Pons (tissue), 1 donor: Measurements from ENCODE around the gene CDYL.

ENCODE experiments used
- DNase-seq: peaks from one replicate; pipeline ENCODE4 v3.0.0-alpha.2; 2016; ENCODE audit warnings: low spot score

CDYL gene

DNA sequence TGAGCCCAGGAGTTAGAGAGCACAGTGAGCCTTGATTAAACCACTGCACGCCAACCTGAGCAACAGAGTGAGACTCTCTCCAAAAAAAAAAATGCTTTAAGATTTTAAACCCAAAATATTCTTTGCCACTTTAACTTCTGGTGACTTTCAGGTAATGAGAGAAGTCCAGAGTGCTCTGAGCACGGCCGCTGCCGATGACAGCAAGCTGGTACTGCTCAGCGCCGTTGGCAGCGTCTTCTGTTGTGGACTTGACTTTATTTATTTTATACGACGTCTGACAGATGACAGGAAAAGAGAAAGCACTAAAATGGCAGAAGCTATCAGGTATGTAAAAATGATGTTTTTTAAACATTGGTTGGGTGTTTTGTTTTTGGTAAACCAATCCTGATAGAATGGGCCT lies 161.2 kb downstream of the CDYL start:
- DNase-seq, result no peak

DNA sequence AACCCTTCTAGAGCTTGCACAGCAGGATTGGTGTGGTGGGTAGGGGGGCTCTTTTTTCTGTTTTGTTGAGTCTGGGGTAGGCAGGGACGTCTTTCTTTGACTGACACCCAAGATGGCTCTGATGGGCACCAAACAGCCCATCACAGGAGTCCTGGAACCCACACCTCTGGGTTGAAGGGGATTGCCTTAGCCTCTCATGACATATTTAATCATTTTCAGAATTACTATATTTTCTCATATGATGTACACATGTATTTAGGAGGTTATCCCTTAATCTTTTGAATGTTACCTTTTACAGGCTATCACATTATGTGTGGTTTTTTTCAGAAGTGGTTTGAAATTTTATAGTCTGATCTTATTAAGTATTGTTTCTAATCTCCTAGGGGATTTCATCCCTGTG lies 163.0 kb downstream of the CDYL start:
- no peak for DNase-seq

DNA sequence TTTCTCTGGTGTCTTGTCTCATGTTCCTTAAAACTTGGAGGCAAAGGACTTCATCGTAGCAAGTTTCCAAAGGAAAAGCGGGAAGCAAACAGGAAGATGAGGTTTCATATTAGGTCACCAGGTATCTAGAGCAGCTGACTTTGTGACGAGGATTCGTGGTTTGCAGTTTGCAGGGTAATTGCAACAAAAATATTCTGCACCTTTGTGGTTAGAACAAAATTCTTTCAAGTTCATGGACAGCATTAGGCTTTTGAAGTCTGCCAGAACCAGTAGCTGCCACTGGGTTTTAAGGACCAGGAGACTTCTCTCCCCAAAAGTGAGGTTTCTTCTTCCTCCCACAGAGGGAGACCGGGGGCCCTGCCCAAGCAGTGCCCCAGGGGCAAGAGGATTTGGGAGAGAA lies 164.2 kb downstream of the CDYL start:
- DNase-seq, result no peak

DNA sequence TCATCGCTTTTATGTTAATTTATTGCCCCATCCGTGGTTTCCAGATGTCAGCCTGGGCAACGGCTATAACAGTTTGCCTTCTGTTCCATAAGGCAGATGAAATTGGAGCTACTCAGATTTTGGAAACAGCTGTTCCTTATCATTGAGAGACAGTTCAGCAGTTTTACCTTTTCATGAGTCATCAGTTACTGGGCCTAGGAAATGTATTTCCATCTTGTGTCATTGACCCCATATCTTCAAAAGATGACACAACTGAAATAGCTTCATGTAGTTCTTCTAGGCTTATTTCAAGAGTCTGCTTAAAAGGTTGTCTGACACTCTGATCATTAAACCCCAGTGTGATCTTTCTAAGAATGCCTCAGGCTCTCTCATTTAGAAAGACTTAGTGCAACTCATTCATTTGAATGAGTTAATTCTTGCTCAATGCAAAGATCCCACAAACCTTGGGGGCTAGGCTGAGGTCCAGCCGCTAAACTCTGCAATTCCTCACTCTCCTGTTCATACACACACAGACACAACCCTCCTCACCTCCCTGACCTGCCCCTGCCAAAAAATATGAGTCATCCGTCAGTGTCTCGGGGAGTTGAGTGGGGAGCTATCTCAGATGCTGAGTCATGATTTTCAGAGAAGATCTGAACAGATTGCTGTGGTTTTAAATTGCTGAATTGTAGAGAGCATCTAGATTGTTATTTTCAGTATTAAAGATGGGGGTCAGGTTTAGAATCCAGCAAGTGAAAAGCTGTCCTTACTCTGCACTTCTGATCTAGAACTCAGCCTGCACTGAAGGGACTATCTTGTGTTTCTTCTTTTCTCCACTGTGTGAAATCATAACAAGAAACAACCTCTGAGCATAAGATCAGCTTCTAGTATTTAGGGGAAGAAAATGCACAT lies 165.8 kb downstream of the CDYL start:
- peak; percentile 12 for DNase-seq

DNA sequence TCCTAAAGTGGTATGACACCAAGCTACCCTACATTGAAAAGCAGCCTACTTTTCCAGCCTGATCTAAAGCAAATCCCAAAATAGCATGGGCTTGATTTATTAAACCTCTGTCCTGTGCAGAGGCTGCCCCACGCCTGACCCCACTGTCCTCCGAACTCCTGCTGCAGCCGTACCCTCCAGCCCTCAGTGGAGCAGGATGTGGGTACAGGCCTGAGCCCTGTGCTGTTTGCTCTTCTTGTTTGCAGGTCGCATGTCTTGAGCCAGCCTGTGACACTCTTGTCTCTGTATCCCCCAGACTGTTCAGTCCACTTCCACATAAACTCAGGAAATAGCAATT lies 166.4 kb downstream of the CDYL start:
- no peak for DNase-seq

DNA sequence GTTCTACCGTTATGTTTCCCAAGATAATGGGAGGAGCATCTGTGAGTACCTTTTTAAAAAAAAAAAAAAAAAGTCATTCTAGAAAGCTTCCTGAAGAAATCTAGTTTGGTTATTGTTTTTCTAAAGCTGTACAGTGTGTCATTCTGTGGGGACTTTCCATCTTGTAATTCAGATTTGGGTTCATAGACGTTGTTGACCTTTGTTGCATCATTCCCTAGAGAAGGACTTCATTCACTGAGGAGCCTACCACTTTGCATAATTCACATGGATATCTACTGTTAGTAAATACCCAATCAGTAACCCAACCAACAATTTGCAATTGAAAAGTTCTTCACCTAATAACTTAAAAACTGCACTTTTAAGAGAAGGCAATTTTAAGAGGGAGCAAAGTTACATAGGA lies 167.5 kb downstream of the CDYL start:
- no peak for DNase-seq

DNA sequence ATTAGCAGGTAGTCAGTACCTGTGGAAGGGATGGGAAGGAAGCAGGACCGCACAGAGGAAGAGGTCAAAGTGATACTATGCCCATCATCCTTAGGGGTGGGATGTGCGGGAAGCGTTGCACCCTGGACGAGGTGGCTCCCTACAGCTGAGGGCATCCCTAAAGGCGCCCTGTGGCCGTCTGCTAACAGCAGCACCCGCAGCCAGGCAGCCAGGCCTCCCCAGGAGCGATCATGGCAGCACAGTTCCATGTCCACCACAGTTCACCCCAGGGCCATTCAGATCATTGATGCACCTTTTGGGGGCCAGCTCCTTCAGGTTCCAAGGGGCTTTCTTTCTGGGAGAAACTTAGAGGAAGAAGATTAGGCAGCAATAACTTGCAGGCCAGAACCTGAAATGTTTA lies 168.1 kb downstream of the CDYL start:
- DNase-seq, result no peak

DNA sequence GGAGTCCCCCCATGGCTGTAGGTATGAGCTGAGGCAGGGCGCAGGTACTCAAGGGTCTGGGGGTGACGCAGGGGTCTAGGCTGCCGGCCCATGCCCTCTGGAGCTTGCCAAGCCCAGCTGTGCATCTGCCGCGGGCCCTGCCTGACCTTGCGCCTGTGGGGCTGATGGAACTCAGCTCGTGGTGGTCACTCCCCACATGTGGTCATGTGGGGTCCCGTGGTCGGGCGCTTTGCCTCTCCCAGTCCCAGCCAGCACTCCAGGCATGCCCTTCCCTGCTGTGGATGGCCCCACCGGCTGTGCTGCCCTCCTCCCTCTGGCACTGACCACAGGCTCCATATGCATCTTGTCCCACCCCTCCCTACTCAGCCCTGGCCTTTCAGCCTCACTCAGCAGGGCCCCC lies 170.3 kb downstream of the CDYL start:
- DNase-seq, result no peak

DNA sequence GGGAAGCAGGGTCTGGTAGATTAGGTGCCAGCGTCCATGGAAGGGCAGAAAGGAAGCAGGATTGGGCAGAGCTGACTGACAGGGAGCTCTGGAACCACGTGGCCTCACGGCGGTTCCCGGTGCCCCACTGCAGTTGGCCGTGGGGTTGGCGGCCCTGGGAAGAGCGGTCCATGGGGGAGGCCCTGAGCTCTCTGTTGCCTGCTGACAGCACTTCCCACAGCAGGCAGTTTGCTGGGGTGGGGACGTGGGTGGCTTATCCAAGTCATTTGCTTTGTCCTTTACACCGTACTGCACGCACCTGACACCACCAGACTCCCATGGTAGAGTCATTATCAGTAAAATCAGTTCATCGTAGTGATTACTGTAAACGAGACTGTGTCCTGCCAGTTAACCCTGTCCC lies 171.5 kb downstream of the CDYL start:
- no peak for DNase-seq

DNA sequence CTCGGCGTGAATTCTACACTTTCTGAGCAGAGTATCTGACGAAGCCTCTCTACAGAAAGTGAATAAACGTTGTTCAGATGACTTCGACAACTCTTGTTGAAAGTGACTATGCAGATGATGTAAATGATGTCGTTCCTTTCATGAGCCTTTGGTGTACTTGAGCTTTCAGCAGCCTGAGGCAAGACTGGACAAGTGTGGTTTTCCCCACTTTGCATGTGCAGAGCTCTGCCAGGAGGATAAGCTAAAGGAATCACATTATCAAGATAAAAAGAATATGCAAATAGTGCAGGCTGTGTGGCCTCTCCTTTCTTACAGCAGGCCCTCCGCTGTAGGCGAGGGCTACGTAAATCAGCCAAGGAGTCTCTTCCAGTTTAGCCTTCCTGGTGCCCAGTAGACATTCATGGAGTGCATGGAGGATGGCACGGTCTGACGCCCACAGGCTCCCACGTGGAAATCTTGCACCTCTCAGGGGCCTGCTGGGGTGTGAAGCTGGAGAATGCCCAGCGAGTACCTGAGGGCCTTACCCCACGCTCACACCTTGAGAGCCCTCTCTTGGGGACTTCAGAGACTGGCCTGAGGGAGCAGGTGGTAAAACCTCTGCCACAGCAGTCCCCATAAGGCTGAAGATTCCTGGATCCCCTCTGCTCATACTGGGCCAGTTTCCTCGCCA lies 172.7 kb downstream of the CDYL start:
- no peak for DNase-seq

DNA sequence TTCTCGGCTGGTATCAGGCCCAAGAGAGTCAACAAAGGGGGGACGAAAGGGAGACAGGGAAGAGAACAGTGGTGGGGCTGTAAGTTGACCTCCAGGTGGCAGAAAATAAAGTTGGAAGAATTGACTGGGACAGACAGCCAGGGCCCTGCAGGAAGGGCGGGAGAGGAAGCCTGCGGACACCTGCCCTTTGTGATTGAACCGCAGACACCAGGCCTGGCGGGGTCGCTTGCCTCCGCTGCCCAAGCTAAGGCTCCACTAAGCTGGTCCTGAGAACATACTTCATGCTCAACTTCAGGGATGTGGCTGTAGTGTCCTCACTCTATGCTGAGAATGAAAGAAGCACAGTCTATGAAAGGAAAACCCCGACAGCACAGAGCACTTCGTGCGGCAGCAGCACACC lies 173.9 kb downstream of the CDYL start:
- DNase-seq, result no peak

DNA sequence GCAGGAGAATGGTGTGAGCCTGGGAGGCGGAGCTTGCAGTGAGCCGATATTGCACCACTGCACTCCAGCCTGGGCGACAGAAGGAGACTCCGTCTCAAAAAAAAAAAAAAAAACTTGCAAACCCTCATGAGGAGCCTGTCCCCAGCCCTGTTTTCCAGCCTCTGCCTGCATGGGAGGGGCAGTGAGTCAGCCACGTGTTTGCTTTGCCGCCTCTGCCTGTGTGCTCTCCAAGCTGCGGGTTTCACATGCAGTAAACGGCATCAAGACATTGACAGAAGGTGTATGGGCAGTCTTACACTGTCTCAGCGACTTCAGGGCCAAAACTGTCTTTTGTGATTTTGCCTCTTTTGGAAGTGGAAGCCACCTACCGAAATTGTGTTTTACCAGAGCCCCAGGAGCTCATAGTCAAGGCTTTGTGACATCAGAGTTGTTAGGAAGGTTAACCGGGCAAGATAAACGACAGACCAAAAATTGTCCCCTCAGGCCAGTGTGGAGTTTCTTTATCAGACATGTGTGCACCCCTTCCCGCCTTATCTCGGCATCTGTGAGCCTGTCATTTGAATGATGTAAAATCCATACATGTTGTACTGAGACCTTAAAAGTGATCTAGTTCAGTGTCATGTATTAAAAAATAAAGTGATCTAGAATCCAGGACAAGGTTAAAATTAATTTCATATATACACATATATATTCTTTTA lies 174.8 kb downstream of the CDYL start:
- no peak for DNase-seq

DNA sequence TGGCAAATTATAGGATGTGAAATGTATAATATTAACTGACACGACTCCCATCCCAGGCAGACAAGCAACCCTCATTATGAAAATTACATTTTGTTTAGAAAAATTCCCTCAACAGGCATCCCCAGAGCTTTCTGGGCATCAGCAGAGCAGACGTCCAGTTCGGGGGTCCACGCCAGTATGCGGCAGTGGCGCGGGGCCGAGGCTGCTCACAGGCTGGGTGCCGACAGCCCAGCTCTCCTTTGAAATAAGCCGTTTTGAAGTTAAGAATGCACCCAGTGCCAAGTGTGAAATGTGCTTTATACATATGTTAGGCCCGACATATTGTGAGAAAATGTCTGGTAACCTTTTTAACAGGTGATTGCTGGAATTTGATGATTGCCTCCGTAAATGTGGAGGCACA lies 177.2 kb downstream of the CDYL start:
- DNase-seq, result no peak

DNA sequence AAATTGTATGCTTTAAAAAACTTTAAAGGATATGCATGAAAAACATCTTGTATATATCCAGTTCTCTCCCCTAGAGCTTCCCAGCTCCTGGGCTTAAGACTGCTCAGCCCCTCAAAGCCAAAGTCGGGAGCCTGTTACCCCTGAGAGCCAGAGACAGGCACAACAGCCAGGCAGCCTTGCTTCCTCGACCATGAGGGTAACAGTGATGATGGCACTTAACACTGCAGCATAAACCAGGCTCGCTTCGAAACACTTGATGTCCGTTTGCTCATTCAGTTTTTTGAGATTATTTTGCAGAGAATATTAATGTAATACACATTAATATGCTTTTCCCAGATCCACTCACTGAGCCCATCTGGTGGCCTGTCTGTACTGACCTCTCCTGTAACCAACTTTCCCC lies 180.4 kb downstream of the CDYL start:
- DNase-seq, result no peak

DNA sequence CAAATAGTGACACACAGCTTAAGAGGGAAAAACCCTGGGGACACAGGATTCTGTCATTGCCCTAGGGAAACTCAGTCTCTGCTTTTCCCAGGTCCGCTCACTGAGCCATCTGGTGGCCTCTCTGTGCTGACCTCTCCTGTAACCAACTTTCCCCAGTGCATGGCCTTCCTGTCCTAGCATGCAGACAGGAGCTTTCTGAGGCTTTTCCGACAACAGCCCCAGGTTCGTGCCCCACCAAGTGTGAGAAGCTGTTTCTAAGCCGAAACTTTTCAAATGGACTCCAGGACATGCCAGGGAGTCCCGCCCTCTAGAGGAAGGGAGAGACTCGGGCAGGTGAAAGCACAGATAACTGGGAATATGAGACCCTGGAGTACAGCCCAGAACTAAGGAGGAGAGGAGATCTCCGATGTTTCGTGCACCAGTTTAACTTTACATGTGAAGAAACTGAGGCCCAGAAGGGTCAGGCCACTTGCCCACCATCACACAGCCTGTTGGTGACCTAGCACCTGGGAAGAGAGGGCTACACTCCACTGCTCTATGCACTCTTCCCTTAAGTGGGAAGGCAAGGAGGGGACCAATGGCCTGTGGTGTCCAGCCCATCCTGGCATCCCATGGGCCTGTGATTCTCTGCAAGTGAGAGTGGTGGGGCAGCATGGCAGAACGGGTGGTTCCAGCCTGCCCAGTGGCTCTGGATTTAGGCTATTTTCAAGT lies 181.5 kb downstream of the CDYL start:
- no peak for DNase-seq

DNA sequence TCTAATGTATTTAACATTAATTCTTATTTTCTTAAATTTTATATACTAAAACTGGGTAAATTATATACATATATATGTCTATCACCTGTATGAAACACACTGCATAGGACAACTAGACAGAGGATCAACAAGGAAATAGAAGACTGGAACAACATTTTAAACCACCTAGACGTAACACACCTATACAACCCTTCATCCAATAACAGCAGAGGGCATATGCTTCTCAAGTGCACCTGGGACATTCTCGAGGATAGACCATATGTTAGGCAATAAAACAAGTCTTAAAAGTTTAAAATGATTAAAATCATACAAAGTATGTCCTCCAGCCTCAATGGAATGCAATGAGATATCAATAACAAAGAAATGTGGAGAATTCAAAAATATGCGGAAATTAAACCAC lies 182.4 kb downstream of the CDYL start:
- DNase-seq, result no peak

DNA sequence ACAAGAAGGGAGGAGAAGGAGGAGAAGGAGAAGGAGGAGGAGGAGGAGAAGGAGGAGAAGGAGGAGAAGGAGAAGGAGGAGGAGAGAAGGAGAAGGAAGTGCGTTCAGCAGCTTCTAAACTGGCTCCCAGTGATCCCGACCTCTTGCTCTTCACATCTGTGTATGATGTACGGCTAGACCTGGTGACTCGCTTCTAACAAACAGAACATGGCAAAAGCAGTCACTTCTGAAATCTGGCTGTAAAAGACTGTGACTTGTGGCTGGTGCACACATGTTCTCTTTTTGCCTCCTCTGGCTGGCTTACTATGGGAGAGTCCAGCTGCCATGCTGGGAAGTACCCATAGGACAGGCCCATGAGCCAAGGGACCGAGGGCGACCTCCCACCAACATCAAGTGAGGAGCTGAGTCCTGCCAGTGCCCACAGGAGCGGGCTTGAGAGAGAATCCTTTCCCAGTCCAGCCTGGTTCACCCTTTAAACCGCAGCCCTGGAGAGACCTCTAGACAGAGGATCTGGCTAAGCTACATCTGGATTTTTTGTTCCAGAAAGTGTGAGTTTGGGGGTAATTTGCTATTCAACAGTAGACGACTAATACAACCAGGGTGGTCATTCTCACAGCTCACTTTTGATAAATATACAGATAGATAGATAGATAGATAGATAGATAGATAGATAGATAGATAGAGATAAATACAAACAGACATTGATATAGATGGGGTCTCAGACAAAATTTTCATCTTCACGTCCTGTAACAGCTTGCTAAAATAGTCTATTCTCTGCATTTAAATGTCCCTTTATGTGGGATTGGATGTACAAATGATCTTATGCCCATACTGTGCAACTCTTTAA lies 185.3 kb downstream of the CDYL start:
- no peak for DNase-seq

DNA sequence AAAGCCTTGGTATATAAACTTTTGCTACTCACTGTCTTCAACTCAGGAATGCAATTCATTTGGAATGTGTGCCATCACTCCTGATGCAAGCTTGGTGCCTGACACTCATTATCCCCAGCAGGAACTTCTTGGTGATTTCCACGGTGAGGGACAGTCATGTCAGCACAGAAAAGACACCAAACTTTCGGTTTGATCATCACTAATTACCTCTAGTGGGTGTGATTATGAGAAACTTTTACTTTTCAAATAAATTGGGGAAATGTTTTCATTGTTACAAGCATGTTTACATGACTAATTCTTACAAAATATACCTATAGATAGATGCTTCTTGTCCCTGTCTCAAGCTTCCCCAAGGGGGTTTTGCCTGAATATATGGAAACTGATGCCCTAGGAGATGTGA lies 186.7 kb downstream of the CDYL start:
- no peak for DNase-seq

DNA sequence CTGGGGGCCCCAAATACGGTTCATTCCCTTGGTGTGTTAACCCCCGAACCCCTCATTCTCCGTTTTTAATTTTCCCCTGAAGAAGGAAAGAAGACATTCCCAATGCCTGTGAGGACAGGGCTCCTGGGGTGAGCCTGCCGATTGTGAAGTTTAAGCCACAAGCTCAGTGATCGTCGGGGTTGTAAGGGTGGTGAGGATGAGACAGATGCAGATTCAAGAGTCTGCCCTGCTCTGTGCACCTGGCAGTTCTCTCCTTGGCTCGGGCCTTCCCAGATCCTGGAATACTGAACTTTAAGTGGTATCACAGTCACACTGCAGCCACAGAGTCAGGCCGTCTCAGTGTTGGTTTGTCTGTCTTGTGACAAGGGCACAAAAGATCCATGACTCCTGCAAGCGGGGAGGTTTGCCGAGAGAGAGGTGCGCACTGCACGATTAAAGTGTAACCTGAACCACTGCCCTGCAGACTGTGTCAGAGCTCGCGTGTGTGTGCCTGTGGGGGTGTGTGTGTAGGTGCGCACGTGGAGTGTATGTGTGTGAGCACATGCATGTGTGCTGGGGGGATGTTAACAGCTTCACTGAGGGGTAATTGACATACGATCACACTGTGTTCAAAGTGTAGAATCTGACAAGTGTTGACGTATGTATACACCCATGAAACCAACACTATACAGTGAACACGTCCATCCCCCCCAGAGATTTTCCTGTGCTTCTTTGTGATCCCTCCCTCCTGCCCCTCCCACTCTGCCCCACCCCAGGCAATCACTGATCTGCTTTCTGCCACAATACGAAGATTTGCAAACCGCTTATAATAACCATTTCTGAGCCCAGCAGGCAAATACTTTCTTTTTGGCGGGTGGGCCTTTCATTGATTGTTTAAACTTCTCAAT lies 188.7 kb downstream of the CDYL start:
- DNase-seq, result no peak

DNA sequence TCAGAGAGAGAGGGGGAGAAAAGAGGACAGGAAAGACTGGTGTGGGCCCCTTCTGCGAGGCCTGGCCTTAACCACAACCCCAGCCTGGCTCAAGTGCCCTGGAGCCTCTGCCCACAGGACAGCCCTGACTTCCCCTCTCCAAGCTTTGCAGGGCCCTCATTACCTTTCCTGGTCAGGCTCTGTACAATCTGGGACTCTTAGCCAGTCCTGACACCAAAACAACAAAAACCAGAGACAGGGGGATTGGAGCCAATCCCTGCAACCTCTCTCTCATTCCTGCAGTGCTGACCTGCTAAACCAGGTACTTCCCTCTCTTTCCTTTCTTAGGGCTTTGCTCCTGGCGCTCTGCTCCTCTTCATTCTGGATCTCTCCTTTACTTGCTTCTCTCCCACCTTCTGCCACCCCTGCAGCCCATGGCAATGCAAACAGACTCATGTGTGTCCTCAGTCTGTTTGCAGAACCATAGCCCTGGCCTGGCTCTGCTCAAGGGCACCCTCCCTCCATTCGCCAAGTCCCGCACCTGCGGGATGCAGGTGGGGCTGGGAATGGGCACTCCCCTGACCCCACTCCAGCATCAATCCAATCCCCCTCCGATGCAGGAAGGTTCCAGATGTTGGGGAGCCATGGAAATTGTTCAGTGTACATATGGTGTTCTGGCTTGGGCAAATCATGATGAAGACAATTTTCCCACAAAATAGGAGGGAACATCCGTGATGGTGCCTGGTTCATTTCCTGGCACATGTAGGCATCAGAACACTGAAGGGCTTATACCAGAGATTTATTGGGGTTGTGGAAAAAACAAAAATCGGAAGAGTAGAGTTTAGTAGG lies 189.6 kb downstream of the CDYL start:
- DNase-seq, result no peak
